Progenitor cell of endocrine pancreas (in vitro differentiated cells): ENCODE results near the gene GPR39. TPM values are rescaled to one million over a fixed set of nuclear protein-coding genes. Genes with fewer than 3 reads are reported as not detected.

Source experiments
- DNase-seq: peaks from one replicate; pipeline ENCODE4 v3.0.0; 2021; ENCODE audit warnings: low spot score; ENCODE audit not compliant: unreplicated experiment
- H3K27ac Mint-ChIP-seq: 2 replicates; pipeline ENCODE4 v1.8.0; 2021; ENCODE audit warnings: mild to moderate bottlenecking, moderate library complexity, mixed read lengths
- H3K27me3 Mint-ChIP-seq: 2 replicates; pipeline ENCODE4 v1.8.0; 2021; ENCODE audit warnings: mixed read lengths
- H3K36me3 Mint-ChIP-seq: 2 replicates; pipeline ENCODE4 v1.8.0; 2022; ENCODE audit warnings: mixed read lengths; ENCODE audit not compliant: insufficient read depth
- H3K4me1 Mint-ChIP-seq: 2 replicates; pipeline ENCODE4 v1.8.0; 2021; ENCODE audit warnings: low read depth, mixed read lengths
- H3K4me3 Mint-ChIP-seq: 2 replicates; pipeline ENCODE4 v1.8.0; 2021; ENCODE audit warnings: low read depth, mild to moderate bottlenecking, moderate library complexity, mixed read lengths
- H3K9me3 Mint-ChIP-seq: 2 replicates; pipeline ENCODE4 v1.8.0; 2021; ENCODE audit warnings: low read depth, mixed read lengths
- CTCF ChIP-seq: fragments of 200-600 bp; sonication (generic); IDR thresholded peaks from one replicate; pipeline ENCODE4 v1.5.0; 2021; ENCODE audit warnings: antibody characterized with exemption, mild to moderate bottlenecking; ENCODE audit not compliant: unreplicated experiment
- total RNA-seq: library from RNA; stranded (reverse); gene quantifications from 2 replicates; pipeline ENCODE4 v1.2.1, GENCODE V29; 2021

Gene GPR39
- total RNA-seq, 1 donor from 2014 or later: 4.0 TPM

- Mint-ChIP-seq H3K27me3 (peaks cover 5% of the 10 kb centered on the region), H3K36me3 (no peaks in the 10 kb centered on the region), H3K27ac (no peak overlapping the region), H3K9me3 (no peaks in the 10 kb centered on the region), H3K4me3 (no peak overlapping the region), H3K4me1 (peaks cover 5% of the 10 kb centered on the region)
- no peak for TF ChIP-seq CTCF
- no peak for DNase-seq
Observed at GRCh38 chr2:132586101-132586511, 169.5 kb downstream of the GPR39 start.

GRCh38 chr2:132586835-132587234 is 170.2 kb downstream of the GPR39 start:
- H3K36me3 Mint-ChIP-seq: no peaks in the 10 kb centered on the region
- H3K4me1 Mint-ChIP-seq: peaks cover 5% of the 10 kb centered on the region
- no peak overlapping the region for H3K27ac Mint-ChIP-seq
- no peaks in the 10 kb centered on the region for H3K9me3 Mint-ChIP-seq
- peaks cover 5% of the 10 kb centered on the region for H3K27me3 Mint-ChIP-seq
- DNase-seq: no peak
- TF ChIP-seq CTCF: no peak
- H3K4me3 Mint-ChIP-seq: no peak overlapping the region

- no peaks in the 10 kb centered on the region for H3K36me3 Mint-ChIP-seq
- no peak overlapping the region for H3K27ac Mint-ChIP-seq
- no peak for TF ChIP-seq CTCF
- peaks cover 5% of the 10 kb centered on the region for H3K27me3 Mint-ChIP-seq
- peaks cover 10% of the 10 kb centered on the region for H3K4me1 Mint-ChIP-seq
- no peaks in the 10 kb centered on the region for H3K9me3 Mint-ChIP-seq
- H3K4me3 Mint-ChIP-seq: no peak overlapping the region
- no peak for DNase-seq
Observed at GRCh38 chr2:132588576-132588975, 172.0 kb downstream of the GPR39 start.

GRCh38 chr2:132589111-132589830 is 172.7 kb downstream of the GPR39 start:
- no peaks in the 10 kb centered on the region for H3K9me3 Mint-ChIP-seq
- peaks cover 10% of the 10 kb centered on the region for H3K4me1 Mint-ChIP-seq
- no peak for TF ChIP-seq CTCF
- H3K27ac Mint-ChIP-seq: no peak overlapping the region
- peaks cover 5% of the 10 kb centered on the region for H3K27me3 Mint-ChIP-seq
- H3K4me3 Mint-ChIP-seq: no peak overlapping the region
- no peaks in the 10 kb centered on the region for H3K36me3 Mint-ChIP-seq
- no peak for DNase-seq

GRCh38 chr2:132589966-132590365 is 173.4 kb downstream of the GPR39 start:
- Mint-ChIP-seq H3K9me3 (no peaks in the 10 kb centered on the region), H3K4me1 (peaks cover 10% of the 10 kb centered on the region), H3K36me3 (no peaks in the 10 kb centered on the region), H3K27me3 (peaks cover 5% of the 10 kb centered on the region), H3K27ac (no peak overlapping the region), H3K4me3 (no peak overlapping the region)
- TF ChIP-seq CTCF: no peak
- no peak for DNase-seq
